ENCODE data around the gene KRTAP5-1. TPM values are rescaled to one million over a fixed set of nuclear protein-coding genes. Genes with fewer than 3 reads are reported as not detected.
"Not testable (repeated sequence)": the region's sequence is repeated elsewhere in the genome, so short reads cannot be mapped to it uniquely, and the experiment has no call there.

Gene KRTAP5-1, protein sequence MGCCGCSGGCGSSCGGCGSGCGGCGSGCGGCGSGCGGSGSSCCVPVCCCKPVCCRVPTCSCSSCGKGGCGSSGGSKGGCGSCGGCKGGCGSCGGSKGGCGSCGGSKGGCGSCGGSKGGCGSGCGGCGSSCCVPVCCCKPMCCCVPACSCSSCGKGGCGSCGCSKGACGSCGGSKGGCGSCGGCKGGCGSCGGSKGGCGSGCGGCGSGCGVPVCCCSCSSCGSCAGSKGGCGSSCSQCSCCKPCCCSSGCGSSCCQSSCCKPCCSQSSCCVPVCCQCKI
- not detected in 2 replicates for polyA plus RNA-seq (2011; rRNA removed)
- not detected in 2 replicates for polyA plus RNA-seq (2012; cell fraction: cytosol; rRNA removed)
- not detected in 2 replicates for polyA plus RNA-seq (2012; cell fraction: nucleus; rRNA removed)
- not detected in 3 replicates for polyA plus RNA-seq (2017; fragmentation: RNase III; extraction: RNeasy Plus Mini Kit Qiagen cat#74134 plus additional on column Dnase treatment)
- not detected in 2 replicates for polyA minus RNA-seq (2011; rRNA and poly(A)+ RNA removed)

DNA sequence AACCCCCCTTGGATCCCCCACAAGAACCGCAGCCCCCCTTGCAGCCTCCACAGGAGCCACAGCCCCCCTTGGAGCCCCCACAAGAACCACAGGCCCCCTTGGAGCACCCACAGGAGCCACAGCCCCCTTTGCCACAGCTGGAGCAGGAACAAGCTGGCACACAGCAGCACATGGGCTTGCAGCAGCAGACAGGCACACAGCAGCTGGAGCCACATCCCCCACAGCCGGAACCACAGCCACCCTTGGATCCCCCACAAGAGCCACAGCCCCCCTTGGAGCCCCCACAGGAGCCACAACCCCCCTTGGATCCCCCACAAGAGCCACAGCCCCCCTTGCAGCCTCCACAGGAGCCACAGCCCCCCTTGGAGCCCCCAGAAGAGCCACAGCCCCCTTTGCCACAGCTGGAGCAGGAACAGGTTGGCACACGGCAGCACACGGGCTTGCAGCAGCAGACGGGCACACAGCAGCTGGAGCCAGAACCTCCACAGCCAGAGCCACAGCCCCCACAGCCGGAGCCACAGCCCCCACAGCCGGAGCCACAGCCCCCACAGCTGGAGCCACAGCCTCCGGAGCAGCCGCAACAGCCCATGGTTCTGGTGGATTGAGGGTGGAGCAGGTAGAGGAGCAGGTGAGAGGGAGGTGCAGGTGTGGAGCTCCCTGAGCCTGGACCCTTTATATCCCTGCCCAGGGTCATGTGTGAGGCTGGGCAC is at the start of gene KRTAP5-1:
Gene KRTAP5-1 (minus strand): TSS at position 623 of the 710 bp plus-strand sequence. CDS start 34 bp downstream, at position 589.
- H3K9me3 ChIP-seq; H3K4me3 ChIP-seq; H3K4me2 ChIP-seq; FAIRE-seq; POLR2A ChIA-PET; ATAC-seq; H3K27ac ChIP-seq; DNase-seq (ENCODE audit: low read depth in 1 of 2, low spot score in 1 of 2): not testable (repeated sequence)
- WGBS (ENCODE audit: missing lambda C conversion rate), result 73% methylated on average over 4 of the region's 9 CpGs
- peaks cover 15% of the 10 kb centered on the region for H3K4me1 ChIP-seq
- CTCF ChIA-PET, result interaction anchor here (1.8 to 2.9 kb wide), 3 partner anchors 10 to 11 kb away, joined by 6 to 17 read pairs (median 11); no protein-coding TSS in a partner anchor

DNA sequence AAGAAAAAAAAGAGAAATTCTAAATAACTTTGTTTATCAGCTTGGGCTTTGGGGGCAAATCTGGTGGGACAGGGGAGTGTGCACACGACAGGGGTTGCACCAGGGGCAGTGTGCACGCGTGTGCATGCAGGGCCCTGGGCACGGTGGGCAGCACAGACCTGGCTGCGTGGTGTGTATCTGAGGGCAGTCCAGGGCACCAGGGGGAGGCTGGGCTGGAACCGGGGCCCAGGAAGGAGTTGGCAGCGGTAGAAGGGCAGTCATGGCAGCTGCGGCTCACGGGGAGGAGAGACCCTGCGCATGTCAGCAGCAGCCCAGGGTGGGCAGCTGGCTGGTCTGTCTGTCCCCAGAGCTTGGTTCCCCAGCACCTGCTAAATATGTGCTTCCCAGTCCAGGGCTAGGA is 48.8 kb upstream of the KRTAP5-1 start:
- DNase-seq (ENCODE audit: low read depth in 1 of 2, low spot score in 1 of 2) (no peak), ATAC-seq (no peak), FAIRE-seq (no peak)
- POLR2A ChIA-PET, result no interaction called here
- WGBS (ENCODE audit: missing lambda C conversion rate), result 29% methylated on average over 10 of the region's 10 CpGs
- CTCF ChIA-PET, result interaction anchor here (1.0 to 5.9 kb wide), 11 partner anchors 9 to 523 kb away, joined by 3 to 36 read pairs (median 5); no protein-coding TSS in a partner anchor
- no peak for TF ChIP-seq ZFP36 (IDR thresholded peaks at IDR 0.05; ENCODE audit: borderline replicate concordance, partially characterized antibody)
- TF ChIP-seq, protein P1, sequence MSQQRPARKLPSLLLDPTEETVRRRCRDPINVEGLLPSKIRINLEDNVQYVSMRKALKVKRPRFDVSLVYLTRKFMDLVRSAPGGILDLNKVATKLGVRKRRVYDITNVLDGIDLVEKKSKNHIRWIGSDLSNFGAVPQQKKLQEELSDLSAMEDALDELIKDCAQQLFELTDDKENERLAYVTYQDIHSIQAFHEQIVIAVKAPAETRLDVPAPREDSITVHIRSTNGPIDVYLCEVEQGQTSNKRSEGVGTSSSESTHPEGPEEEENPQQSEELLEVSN (IDR thresholded peaks at IDR 0.05; ENCODE audit: borderline replicate concordance, low read depth), result no peak
- no peak for TF ChIP-seq BHLHE40 (IDR thresholded peaks at IDR 0.05; ENCODE audit: low read depth, low read length)
- TF ChIP-seq, protein P2, sequence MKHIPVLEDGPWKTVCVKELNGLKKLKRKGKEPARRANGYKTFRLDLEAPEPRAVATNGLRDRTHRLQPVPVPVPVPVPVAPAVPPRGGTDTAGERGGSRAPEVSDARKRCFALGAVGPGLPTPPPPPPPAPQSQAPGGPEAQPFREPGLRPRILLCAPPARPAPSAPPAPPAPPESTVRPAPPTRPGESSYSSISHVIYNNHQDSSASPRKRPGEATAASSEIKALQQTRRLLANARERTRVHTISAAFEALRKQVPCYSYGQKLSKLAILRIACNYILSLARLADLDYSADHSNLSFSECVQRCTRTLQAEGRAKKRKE (CRISPR knock-in tag; IDR thresholded peaks at IDR 0.05; ENCODE audit: low read depth), result no peak
- no peak for TF ChIP-seq EHMT2 (IDR thresholded peaks at IDR 0.05; ENCODE audit: low read depth)
- TF ChIP-seq MAFK (IDR thresholded peaks at IDR 0.05; ENCODE audit: partially characterized antibody), result no peak
- TF ChIP-seq, protein P3, sequence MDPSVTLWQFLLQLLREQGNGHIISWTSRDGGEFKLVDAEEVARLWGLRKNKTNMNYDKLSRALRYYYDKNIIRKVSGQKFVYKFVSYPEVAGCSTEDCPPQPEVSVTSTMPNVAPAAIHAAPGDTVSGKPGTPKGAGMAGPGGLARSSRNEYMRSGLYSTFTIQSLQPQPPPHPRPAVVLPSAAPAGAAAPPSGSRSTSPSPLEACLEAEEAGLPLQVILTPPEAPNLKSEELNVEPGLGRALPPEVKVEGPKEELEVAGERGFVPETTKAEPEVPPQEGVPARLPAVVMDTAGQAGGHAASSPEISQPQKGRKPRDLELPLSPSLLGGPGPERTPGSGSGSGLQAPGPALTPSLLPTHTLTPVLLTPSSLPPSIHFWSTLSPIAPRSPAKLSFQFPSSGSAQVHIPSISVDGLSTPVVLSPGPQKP (IDR thresholded peaks at IDR 0.05; ENCODE audit: low read depth, low read length), result no peak
- TF ChIP-seq CBX8 (IDR thresholded peaks at IDR 0.05), result no peak
- no peak for TF ChIP-seq NR3C1 (IDR thresholded peaks at IDR 0.05)
- TF ChIP-seq ESRRA (IDR thresholded peaks at IDR 0.05; ENCODE audit: borderline replicate concordance, low read length), result no peak
- TF ChIP-seq, protein P4, sequence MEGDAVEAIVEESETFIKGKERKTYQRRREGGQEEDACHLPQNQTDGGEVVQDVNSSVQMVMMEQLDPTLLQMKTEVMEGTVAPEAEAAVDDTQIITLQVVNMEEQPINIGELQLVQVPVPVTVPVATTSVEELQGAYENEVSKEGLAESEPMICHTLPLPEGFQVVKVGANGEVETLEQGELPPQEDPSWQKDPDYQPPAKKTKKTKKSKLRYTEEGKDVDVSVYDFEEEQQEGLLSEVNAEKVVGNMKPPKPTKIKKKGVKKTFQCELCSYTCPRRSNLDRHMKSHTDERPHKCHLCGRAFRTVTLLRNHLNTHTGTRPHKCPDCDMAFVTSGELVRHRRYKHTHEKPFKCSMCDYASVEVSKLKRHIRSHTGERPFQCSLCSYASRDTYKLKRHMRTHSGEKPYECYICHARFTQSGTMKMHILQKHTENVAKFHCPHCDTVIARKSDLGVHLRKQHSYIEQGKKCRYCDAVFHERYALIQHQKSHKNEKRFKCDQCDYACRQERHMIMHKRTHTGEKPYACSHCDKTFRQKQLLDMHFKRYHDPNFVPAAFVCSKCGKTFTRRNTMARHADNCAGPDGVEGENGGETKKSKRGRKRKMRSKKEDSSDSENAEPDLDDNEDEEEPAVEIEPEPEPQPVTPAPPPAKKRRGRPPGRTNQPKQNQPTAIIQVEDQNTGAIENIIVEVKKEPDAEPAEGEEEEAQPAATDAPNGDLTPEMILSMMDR (IDR thresholded peaks at IDR 0.05), result no peak
- TF ChIP-seq MAZ (IDR thresholded peaks at IDR 0.05; ENCODE audit: borderline replicate concordance, low read depth, low read length), result no peak
- TF ChIP-seq CHD2 (IDR thresholded peaks at IDR 0.05; ENCODE audit: low read length, partially characterized antibody), result no peak
- no peak overlapping the region for H3K4me3 ChIP-seq
- no peaks in the 10 kb centered on the region for H3K9me3 ChIP-seq
- no peak overlapping the region for H3K4me2 ChIP-seq
- no peak overlapping the region for H3K27ac ChIP-seq
- no peaks in the 10 kb centered on the region for H3K4me1 ChIP-seq

DNA sequence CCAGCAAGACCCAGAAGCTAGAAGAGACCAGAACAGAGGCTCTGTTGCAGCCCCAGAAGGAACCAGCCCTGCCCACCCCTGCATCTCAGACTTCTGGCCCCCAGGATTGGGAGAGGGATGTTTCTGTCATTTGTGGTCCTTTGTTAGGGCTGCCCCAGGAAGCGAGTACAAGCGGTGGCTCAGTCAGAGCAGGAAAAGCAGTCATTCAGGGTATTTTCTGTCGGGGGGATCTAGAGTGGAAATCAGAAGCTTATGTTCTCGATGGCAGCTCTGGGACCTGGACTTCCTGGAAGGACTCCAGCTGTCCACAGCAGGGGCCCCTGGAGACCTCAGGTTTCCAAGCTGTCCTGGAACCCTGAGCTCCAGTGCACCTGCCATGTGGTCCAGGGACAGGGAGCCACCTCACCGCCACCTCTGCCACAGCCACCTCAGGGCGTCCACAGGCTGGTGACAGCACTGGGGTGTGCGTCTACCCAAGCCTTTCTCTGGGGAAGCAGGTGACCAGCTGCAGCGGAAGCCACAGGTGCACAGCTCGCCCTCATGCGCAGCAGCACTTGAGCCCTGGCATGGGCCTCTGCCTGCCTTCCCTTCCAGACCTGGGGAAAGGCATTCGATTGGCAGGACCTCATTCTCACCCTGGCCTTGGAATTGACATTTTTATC is 47.1 kb upstream of the KRTAP5-1 start:
- no peak for DNase-seq (ENCODE audit: low read depth in 1 of 2, low spot score in 1 of 2)
- FAIRE-seq, result no peak
- Histone ChIP-seq H3K27ac (no peak overlapping the region), H3K9me3 (no peaks in the 10 kb centered on the region), H3K4me2 (no peak overlapping the region), H3K4me3 (no peak overlapping the region), H3K4me1 (no peaks in the 10 kb centered on the region)
- ChIA-PET POLR2A (no interaction called here), CTCF (interaction anchor here (0.6 to 6.9 kb wide), 13 partner anchors 8 to 524 kb away, joined by 3 to 47 read pairs (median 6); partner anchors contain the start of gene KRTAP5-2)
- TF ChIP-seq EHF (CRISPR knock-in tag; IDR thresholded peaks at IDR 0.05), result no peak
- TF ChIP-seq MYC (IDR thresholded peaks at IDR 0.05; ENCODE audit: borderline replicate concordance, low read length), result no peak
- TF ChIP-seq, protein P4 (IDR thresholded peaks at IDR 0.05), result no peak
- TF ChIP-seq, protein P2 (CRISPR knock-in tag; IDR thresholded peaks at IDR 0.05; ENCODE audit: low read depth), result no peak
- no peak for TF ChIP-seq KDM5A (IDR thresholded peaks at IDR 0.05)
- TF ChIP-seq RNF2 (IDR thresholded peaks at IDR 0.05; ENCODE audit: borderline replicate concordance, low read depth), result no peak
- TF ChIP-seq RCOR1 (IDR thresholded peaks at IDR 0.05; ENCODE audit: low read depth, low read length), result no peak
- TF ChIP-seq ESRRA (IDR thresholded peaks at IDR 0.05; ENCODE audit: borderline replicate concordance, low read length), result no peak
- TF ChIP-seq NFE2L2 (conservative IDR thresholded peaks at IDR 0.05; ENCODE audit: low read length), result no peak
- TF ChIP-seq POLR2AphosphoS2 (conservative IDR thresholded peaks at IDR 0.05; ENCODE audit: low read length), result no peak
- WGBS (ENCODE audit: missing lambda C conversion rate), result 40% methylated on average over 7 of the region's 11 CpGs
- ATAC-seq, result no peak

Measured in A549 (cell line).